Prostate gland (tissue), 2 donors: ENCODE results near the gene DOCK3. TPM values are rescaled to one million over a fixed set of nuclear protein-coding genes. Genes with fewer than 3 reads are reported as not detected.
"Not testable (repeated sequence)": the region's sequence is repeated elsewhere in the genome, so short reads cannot be mapped to it uniquely, and the experiment has no call there.

Experiments
- DNase-seq: peaks from one replicate; pipeline ENCODE4 v3.0.0-alpha.2; 2019; ENCODE audit warnings: low spot score
- H3K27ac ChIP-seq, 2 donors: fragments of 200-600 bp; sonication (generic); 2 replicates each; pipeline ENCODE4 v1.5.1; 2017 to 2019
- H3K27me3 ChIP-seq: fragments of 200-600 bp; sonication (generic); replicated peaks from 2 replicates; pipeline ENCODE4 v1.5.1; 2019; ENCODE audit not compliant: insufficient read depth
- H3K36me3 ChIP-seq, 2 donors: fragments of 200-600 bp; sonication (generic); 1 replicate in 1 of 2; 2 replicates in 1 of 2; pipeline versions ENCODE4 v1.5.1 to v1.8.1; 2017 to 2019
- H3K4me1 ChIP-seq: fragments of 200-600 bp; sonication (generic); replicated peaks from 2 replicates; pipeline ENCODE4 v1.5.1; 2019
- H3K4me3 ChIP-seq, 2 donors: fragments of 200-600 bp; sonication (generic); 2 replicates each; pipeline ENCODE4 v1.5.1; 2017 to 2019
- H3K9me3 ChIP-seq: fragments of 200-600 bp; sonication (generic); 2 replicates; pipeline ENCODE4 v1.5.1; 2017
- POLR2A ChIP-seq: fragments of 450-650 bp; IDR thresholded peaks from one replicate; pipeline ENCODE4 v1.6.1; 2016; ENCODE audit warnings: antibody characterized with exemption, mild to moderate bottlenecking
- POLR2AphosphoS5 ChIP-seq: sonication (generic); formaldehyde crosslinking; IDR thresholded peaks from one replicate; pipeline ENCODE4 v1.6.1; 2017; ENCODE audit warnings: antibody characterized with exemption
- WGBS: methylation state at CpG from one replicate; pipeline ENCODE4 v1.1.5; 2018; 5-methylcytosine and 5-hydroxymethylcytosine counted together
- intact Hi-C: fragments of 100-400 bp; cut with DNase I; formaldehyde crosslinking; loops from one replicate; pipeline ENCODE4 v1.14.2; 2022
- total RNA-seq, 2 donors: library from RNA; depleted of rRNA; stranded (reverse); fragments of >200 nt; gene quantifications; one replicate each; pipeline ENCODE4 v1.1.0, GENCODE V29; 2016
- TF ChIP-seq, protein P1 (sequence below), 4 experiments: fragments of 200-600 bp in 2 of 4; fragments of 450-650 bp in 2 of 4; sonication (generic) in 2 of 4; IDR thresholded peaks; 1 replicate in 3 of 4; 2 replicates in 1 of 4; pipeline ENCODE4 v1.5.1; 2016 to 2019; ENCODE audit warnings: antibody characterized with exemption in 4 of 4, mild to moderate bottlenecking in 2 of 4, moderate library complexity in 2 of 4

DOCK3 gene
- total RNA-seq, 2 donors from 2014 or later, result 0.36 to 6.3 TPM

GRCh38 chr3:51361746-51362145 lies 687.0 kb downstream of the DOCK3 start:
- Histone ChIP-seq H3K4me1 (peaks cover 2% of the 10 kb centered on the region), H3K4me3 (no peak overlapping the region), H3K9me3 (no peaks in the 10 kb centered on the region), H3K36me3 (no peaks in the 10 kb centered on the region), H3K27ac (no peak overlapping the region), H3K27me3 (no peaks in the 10 kb centered on the region)
- DNase-seq, result no peak
- intact Hi-C loops, result no loop called here
- WGBS, result 97% methylated on average over 6 of the region's 6 CpGs
- TF ChIP-seq, protein P1, sequence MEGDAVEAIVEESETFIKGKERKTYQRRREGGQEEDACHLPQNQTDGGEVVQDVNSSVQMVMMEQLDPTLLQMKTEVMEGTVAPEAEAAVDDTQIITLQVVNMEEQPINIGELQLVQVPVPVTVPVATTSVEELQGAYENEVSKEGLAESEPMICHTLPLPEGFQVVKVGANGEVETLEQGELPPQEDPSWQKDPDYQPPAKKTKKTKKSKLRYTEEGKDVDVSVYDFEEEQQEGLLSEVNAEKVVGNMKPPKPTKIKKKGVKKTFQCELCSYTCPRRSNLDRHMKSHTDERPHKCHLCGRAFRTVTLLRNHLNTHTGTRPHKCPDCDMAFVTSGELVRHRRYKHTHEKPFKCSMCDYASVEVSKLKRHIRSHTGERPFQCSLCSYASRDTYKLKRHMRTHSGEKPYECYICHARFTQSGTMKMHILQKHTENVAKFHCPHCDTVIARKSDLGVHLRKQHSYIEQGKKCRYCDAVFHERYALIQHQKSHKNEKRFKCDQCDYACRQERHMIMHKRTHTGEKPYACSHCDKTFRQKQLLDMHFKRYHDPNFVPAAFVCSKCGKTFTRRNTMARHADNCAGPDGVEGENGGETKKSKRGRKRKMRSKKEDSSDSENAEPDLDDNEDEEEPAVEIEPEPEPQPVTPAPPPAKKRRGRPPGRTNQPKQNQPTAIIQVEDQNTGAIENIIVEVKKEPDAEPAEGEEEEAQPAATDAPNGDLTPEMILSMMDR (IDR thresholded peaks at IDR 0.05), result no peak
- TF ChIP-seq POLR2AphosphoS5 (no peak), POLR2A (no peak)

DNA sequence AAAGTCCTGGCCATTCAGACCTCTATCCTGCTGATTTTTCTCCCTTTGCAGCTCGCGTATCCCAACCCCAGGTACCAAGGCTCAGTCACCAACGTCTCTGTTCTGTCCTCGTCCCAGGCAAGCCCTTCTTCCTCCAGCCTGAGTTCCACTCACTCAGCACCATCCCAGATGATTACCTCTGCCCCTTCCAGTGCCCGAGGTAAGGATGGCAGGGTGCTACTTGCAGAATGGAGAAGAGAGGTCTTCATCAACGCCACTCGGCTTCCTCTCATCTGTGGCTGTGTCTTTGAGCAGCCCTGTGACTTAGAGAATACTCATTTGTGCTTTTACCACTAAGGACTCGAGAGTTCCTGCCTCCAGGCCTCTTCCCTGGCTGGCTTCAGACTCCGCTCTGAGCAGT lies 687.7 kb downstream of the DOCK3 start:
- no peak for TF ChIP-seq POLR2AphosphoS5
- TF ChIP-seq, protein P1 (IDR thresholded peaks at IDR 0.05), result no peak
- no peak for TF ChIP-seq POLR2A
- Histone ChIP-seq H3K4me3 (no peak overlapping the region), H3K27me3 (no peaks in the 10 kb centered on the region), H3K27ac (no peak overlapping the region), H3K4me1 (no peaks in the 10 kb centered on the region), H3K9me3 (no peaks in the 10 kb centered on the region), H3K36me3 (no peaks in the 10 kb centered on the region)
- WGBS, result 87% methylated on average over 9 of the region's 9 CpGs
- no peak for DNase-seq
- intact Hi-C loops, result no loop called here

DNA sequence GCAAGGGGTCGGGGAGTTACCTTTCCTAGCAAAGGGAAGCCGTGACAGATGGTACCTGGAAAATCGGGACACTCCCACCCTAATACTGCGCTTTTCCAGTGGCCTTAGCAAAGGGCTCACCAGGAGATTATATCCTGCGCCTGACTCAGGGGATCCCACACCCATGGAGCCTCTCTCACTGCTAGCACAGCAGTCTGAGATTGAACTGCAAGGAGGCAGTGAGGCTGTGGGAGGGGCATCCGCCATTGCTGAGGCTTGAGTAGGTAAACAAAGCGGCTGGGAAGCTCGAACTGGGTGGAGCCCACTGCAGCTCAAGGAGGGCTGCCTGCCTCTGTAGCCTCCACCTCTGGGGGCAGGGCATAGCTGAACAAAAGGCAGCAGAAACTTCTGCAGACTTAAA lies 693.5 kb downstream of the DOCK3 start:
- H3K27ac ChIP-seq, H3K27me3 ChIP-seq, H3K4me3 ChIP-seq, H3K9me3 ChIP-seq, H3K4me1 ChIP-seq, H3K36me3 ChIP-seq, DNase-seq, intact Hi-C loops: not testable (repeated sequence)
- 91% methylated on average over 8 of the region's 8 CpGs for WGBS

DNA sequence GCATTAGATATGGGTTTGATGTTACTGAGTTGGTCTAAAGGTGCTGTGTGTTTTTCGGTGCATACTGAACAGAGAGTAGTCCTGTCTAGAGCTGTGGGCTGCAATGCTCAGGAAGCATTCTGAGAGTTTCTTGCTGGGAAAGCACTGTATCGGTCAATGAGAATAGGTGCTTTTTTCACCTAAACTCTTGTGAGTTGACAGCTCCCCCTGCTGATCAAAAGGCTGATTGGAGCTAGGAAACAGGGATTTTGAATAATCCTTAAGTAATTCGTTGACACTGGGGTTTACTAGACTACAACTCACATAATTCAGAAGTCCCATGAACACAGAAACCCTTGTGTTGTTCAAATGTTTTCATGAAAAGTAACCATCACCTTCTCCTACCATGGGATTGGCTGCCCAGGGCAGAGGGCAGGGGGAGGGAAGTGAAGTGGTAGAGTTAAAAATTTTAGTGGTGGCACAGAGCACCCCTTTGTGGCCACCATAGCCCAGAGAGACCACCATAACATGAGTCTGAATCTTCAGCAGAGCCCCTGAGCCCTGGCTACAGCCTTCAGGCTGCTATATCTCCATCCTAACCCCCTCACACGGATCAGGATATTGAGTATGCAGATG lies 697.3 kb downstream of the DOCK3 start:
- Histone ChIP-seq H3K9me3 (no peaks in the 10 kb centered on the region), H3K27ac (no peak overlapping the region), H3K4me3 (no peak overlapping the region), H3K36me3 (no peaks in the 10 kb centered on the region), H3K27me3 (no peaks in the 10 kb centered on the region), H3K4me1 (no peaks in the 10 kb centered on the region)
- TF ChIP-seq POLR2AphosphoS5 (peak; percentile 11), POLR2A (no peak)
- TF ChIP-seq, protein P1 (IDR thresholded peaks at IDR 0.05), result peak; percentile 33 to 84 (median 76)
- 33% methylated on average over 4 of the region's 4 CpGs for WGBS
- DNase-seq, result peak; percentile 56
- intact Hi-C loops, result loop anchor here (2.0 to 5.0 kb wide), 3 partner anchors 270 to 755 kb away; partner anchors contain the start of gene MAPKAPK3

DNA sequence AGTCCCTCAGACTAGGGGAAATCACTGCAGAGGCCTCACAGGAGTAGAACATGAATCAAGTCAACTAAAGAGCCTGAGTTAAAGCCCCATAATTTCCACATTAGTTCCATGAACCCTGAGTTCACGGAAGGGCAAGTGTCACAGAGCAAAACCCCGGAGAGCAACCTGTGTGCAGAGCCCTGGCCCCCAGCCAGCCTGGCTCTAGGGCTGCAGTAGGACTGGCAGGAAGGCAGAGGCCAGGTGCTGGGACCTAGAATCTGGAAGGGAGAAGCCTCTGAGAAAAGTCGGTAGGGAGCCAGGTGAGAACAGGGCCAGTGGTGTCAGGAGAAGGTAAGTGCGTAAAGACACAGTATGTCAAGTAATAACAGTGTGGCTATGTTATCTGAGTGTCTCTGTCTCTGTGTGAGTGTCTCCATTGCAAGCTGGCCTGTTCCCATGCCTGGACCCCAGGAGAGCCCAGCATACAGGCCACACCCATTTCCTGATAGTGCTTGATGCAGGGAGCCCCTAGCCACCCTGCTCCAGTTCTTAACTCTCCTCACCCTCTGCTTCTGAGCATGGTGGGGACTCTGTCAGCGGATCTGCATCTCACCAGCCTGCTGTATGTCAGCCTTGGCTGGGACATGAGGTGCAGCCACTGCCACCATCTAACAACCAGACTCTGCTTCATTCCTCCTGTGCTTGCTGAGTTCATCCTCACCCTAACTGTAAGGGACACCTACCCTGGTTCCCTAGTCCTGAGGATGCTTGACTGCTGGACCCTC lies 699.1 kb downstream of the DOCK3 start:
- 78% methylated on average over 5 of the region's 5 CpGs for WGBS
- no peaks in the 10 kb centered on the region for H3K36me3 ChIP-seq
- H3K27ac ChIP-seq, result no peak overlapping the region
- H3K9me3 ChIP-seq, result no peaks in the 10 kb centered on the region
- TF ChIP-seq POLR2A (no peak), POLR2AphosphoS5 (no peak)
- TF ChIP-seq, protein P1 (IDR thresholded peaks at IDR 0.05), result no peak
- no peak overlapping the region for H3K4me3 ChIP-seq
- no peaks in the 10 kb centered on the region for H3K4me1 ChIP-seq
- no peak for DNase-seq
- intact Hi-C loops, result loop anchor here (2.0 to 5.0 kb wide), 3 partner anchors 272 to 757 kb away; partner anchors contain the start of gene MAPKAPK3
- no peaks in the 10 kb centered on the region for H3K27me3 ChIP-seq
